Loucy (cell line): ENCODE results near the gene YIPF2.

Source experiments
- H2AFZ ChIP-seq: fragments of 200-600 bp; sonication (generic); 2 replicates; pipeline ENCODE4 v1.6.0; 2016; ENCODE audit warnings: antibody characterized with exemption, mild to moderate bottlenecking, low read length, moderate library complexity
- H3F3A ChIP-seq: fragments of 200-600 bp; 2 replicates; pipeline ENCODE4 v1.6.0; 2016; ENCODE audit warnings: antibody characterized with exemption, low read depth, mild to moderate bottlenecking
- H3K27me3 ChIP-seq: fragments of 200-600 bp; sonication (generic); 2 replicates; pipeline ENCODE4 v1.6.1; 2014; ENCODE audit warnings: low read length, mild to moderate bottlenecking; ENCODE audit not compliant: insufficient read depth, poor library complexity, severe bottlenecking
- H3K36me3 ChIP-seq: fragments of 200-600 bp; sonication (generic); 2 replicates; pipeline ENCODE4 v1.6.1; 2016; ENCODE audit warnings: low read length; ENCODE audit not compliant: insufficient read depth
- H3K4me1 ChIP-seq: fragments of 200-600 bp; sonication (generic); 2 replicates; pipeline ENCODE4 v1.5.1; 2014; ENCODE audit warnings: low read length, mild to moderate bottlenecking; ENCODE audit not compliant: insufficient read depth, poor library complexity, severe bottlenecking
- H3K4me2 ChIP-seq: fragments of 200-600 bp; sonication (generic); 2 replicates; pipeline ENCODE4 v1.6.0; 2014; ENCODE audit warnings: antibody characterized with exemption, low read length, low read depth, mild to moderate bottlenecking; ENCODE audit not compliant: poor library complexity, severe bottlenecking
- H3K4me3 ChIP-seq: fragments of 200-600 bp; sonication (generic); 2 replicates; pipeline ENCODE4 v1.5.1; 2014; ENCODE audit warnings: low read length, mild to moderate bottlenecking, mixed read lengths; ENCODE audit not compliant: poor library complexity, severe bottlenecking
- H3K79me2 ChIP-seq: fragments of 200-600 bp; sonication (generic); 2 replicates; pipeline ENCODE4 v1.6.1; 2014; ENCODE audit warnings: low read length; ENCODE audit not compliant: insufficient read depth
- H3K9ac ChIP-seq: fragments of 200-600 bp; sonication (generic); 2 replicates; pipeline ENCODE4 v1.6.0; 2014; ENCODE audit warnings: mild to moderate bottlenecking, low read depth, low read length, moderate library complexity; ENCODE audit not compliant: poor library complexity, severe bottlenecking
- H3K9me2 ChIP-seq: fragments of 200-600 bp; sonication (generic); replicated peaks from 2 replicates; pipeline ENCODE4 v1.6.1; 2016; ENCODE audit warnings: low read depth, low read length, mixed read lengths
- H3K9me3 ChIP-seq: fragments of 200-600 bp; sonication (generic); 2 replicates; pipeline ENCODE4 v1.6.1; 2014; ENCODE audit warnings: mild to moderate bottlenecking, antibody characterized with exemption, low read length, low read depth; ENCODE audit not compliant: insufficient read depth
- H4K20me1 ChIP-seq: fragments of 200-600 bp; sonication (generic); 2 replicates; pipeline ENCODE4 v1.6.0; 2014; ENCODE audit warnings: antibody characterized with exemption, low read length, mild to moderate bottlenecking; ENCODE audit not compliant: insufficient read depth, poor library complexity, severe bottlenecking
- CTCF ChIP-seq: fragments of 200-600 bp; sonication (generic); conservative IDR thresholded peaks from 2 replicates; pipeline ENCODE4 v1.5.1; 2014; ENCODE audit warnings: mild to moderate bottlenecking, antibody characterized with exemption, low read length
- EZH2phosphoT487 ChIP-seq: fragments of 200-600 bp; IDR thresholded peaks from 2 replicates; pipeline ENCODE4 v1.6.1; 2018; ENCODE audit warnings: antibody characterized with exemption, mild to moderate bottlenecking, moderate library complexity, borderline replicate concordance

YIPF2 gene

GRCh38 chr19:10920781-10921180 lies 7.7 kb downstream of the YIPF2 start:
- peaks cover 41% of the 10 kb centered on the region; the same call in 1 of the 2 replicates for H3K36me3 ChIP-seq
- no peak overlapping the region for H2AFZ ChIP-seq
- H3K4me1 ChIP-seq: no peaks in the 10 kb centered on the region
- TF ChIP-seq EZH2phosphoT487 (no peak), CTCF (no peak)
- H3K79me2 ChIP-seq: no peaks in the 10 kb centered on the region
- H3K4me3 ChIP-seq: no peak overlapping the region
- no peaks in the 10 kb centered on the region for H3K9me2 ChIP-seq
- no peaks in the 10 kb centered on the region for H4K20me1 ChIP-seq
- H3K4me2 ChIP-seq: no peak overlapping the region
- H3K27me3 ChIP-seq: no peaks in the 10 kb centered on the region
- H3K9ac ChIP-seq: no peak overlapping the region
- H3F3A ChIP-seq: no peaks in the 10 kb centered on the region
- no peaks in the 10 kb centered on the region for H3K9me3 ChIP-seq

GRCh38 chr19:10920288-10920655 lies 8.2 kb downstream of the YIPF2 start:
- Histone ChIP-seq H3K9me2 (no peaks in the 10 kb centered on the region), H3K4me1 (no peaks in the 10 kb centered on the region), H4K20me1 (no peaks in the 10 kb centered on the region), H3K9me3 (no peaks in the 10 kb centered on the region), H3K36me3 (peaks cover 41% of the 10 kb centered on the region; the same call in 1 of the 2 replicates), H3K27me3 (no peaks in the 10 kb centered on the region), H3F3A (no peaks in the 10 kb centered on the region), H2AFZ (no peak overlapping the region), H3K9ac (no peak overlapping the region), H3K4me3 (no peak overlapping the region), H3K79me2 (no peaks in the 10 kb centered on the region), H3K4me2 (no peak overlapping the region)
- TF ChIP-seq CTCF: no peak
- TF ChIP-seq EZH2phosphoT487: no peak

DNA sequence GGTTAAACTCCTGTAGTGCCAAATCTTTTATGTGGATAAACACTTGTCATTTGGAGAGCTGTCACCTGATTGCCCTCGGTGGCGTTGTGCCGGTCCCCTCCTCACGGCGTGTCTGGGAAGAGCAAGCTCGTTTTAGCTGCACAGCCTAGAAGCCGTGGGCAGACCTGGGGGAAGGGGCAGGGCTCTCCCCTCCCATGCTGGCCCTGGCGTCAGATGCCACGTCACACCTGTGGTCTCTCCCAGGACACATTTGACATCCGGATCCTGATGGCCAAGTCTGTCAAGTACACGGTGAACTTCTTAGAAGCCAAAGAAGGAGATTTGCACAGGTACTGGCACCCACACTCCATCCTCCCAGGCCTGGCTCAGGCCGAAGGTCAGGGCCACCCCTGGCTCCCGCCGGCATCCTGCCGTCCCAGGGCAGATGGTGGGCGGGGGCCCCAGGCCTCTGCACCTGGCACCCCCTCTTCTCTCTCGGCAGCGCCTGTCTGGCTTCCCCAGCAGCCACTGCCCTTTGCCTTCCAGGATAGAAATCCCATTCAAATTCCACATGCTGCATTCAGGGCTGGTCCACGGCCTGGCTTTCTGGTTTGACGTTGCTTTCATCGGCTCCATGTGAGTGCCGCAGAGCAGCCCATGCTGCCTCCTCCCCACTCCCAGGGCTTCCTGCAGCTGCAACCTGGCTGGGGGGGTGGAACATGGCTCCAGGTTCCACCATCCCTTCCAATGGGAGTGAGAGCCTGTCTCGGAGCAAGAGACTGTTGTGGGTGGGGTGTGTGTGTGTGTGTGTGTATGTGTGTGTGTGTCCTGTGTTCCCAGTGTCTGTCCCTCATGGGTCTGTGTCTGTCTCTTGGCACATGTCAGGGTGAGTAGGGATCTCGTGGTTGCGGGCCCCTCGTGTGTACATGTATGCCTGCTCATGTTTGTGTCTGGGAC lies 8.8 kb downstream of the YIPF2 start:
- H4K20me1 ChIP-seq: no peaks in the 10 kb centered on the region

More for the DNA sequence above, 8.8 kb downstream of the YIPF2 start:
- Histone ChIP-seq H3K9me2 (no peaks in the 10 kb centered on the region), H2AFZ (no peak overlapping the region), H3K79me2 (no peaks in the 10 kb centered on the region), H3K36me3 (peaks cover 41% of the 10 kb centered on the region; the same call in 1 of the 2 replicates), H3K9ac (no peak overlapping the region), H3K4me2 (no peak overlapping the region), H3K27me3 (no peaks in the 10 kb centered on the region), H3F3A (no peaks in the 10 kb centered on the region), H3K4me1 (no peaks in the 10 kb centered on the region), H3K4me3 (no peak overlapping the region), H3K9me3 (no peaks in the 10 kb centered on the region)
- no peak for TF ChIP-seq EZH2phosphoT487
- TF ChIP-seq CTCF: no peak
